Measurements from ENCODE around the gene IGSF8.

IGSF8 gene

GRCh38 chr1:160082487-160082886, 15.9 kb downstream of the IGSF8 start:
- Mint-ChIP-seq H3K27ac (no peak overlapping the region), H3K4me1 (no peaks in the 10 kb centered on the region), H3K9me3 (no peaks in the 10 kb centered on the region), H3K36me3 (ENCODE audit: low read depth) (no peaks in the 10 kb centered on the region), H3K4me3 (no peak overlapping the region), H3K27me3 (ENCODE audit: low read depth, poor library complexity) (peaks cover 92% of the 10 kb centered on the region)
- no peak for DNase-seq
- no peak for TF ChIP-seq CTCF (IDR thresholded peaks at IDR 0.05)

GRCh38 chr1:160081261-160081936, 17.0 kb downstream of the IGSF8 start, which contains the start of gene KCNJ9:
Gene KCNJ9 (plus strand): TSS chr1:160081538. CDS start chr1:160084031, 2,493 bp downstream.
- H3K36me3 Mint-ChIP-seq (ENCODE audit: low read depth): no peaks in the 10 kb centered on the region
- peaks cover 94% of the 10 kb centered on the region for H3K27me3 Mint-ChIP-seq (ENCODE audit: low read depth, poor library complexity)
- H3K27ac Mint-ChIP-seq: no peak within 1 kb of the TSS
- DNase-seq: peak; percentile 28
- no peak for TF ChIP-seq CTCF (IDR thresholded peaks at IDR 0.05)
- H3K4me3 Mint-ChIP-seq: no peak within 1 kb of the TSS
- no peaks in the 10 kb centered on the region for H3K4me1 Mint-ChIP-seq
- no peaks in the 10 kb centered on the region for H3K9me3 Mint-ChIP-seq

- TF ChIP-seq CTCF (IDR thresholded peaks at IDR 0.05): no peak
- Mint-ChIP-seq H3K9me3 (no peaks in the 10 kb centered on the region), H3K27ac (no peak overlapping the region), H3K4me1 (no peaks in the 10 kb centered on the region), H3K27me3 (ENCODE audit: low read depth, poor library complexity) (peaks cover 95% of the 10 kb centered on the region), H3K36me3 (ENCODE audit: low read depth) (no peaks in the 10 kb centered on the region), H3K4me3 (no peak overlapping the region)
- no peak for DNase-seq
These were observed 17.9 kb downstream of the IGSF8 start for GRCh38 chr1:160080381-160081100.

- TF ChIP-seq CTCF (IDR thresholded peaks at IDR 0.05): no peak
- H3K4me3 Mint-ChIP-seq: no peak overlapping the region
- DNase-seq: no peak
- no peaks in the 10 kb centered on the region for H3K9me3 Mint-ChIP-seq
- no peaks in the 10 kb centered on the region for H3K36me3 Mint-ChIP-seq (ENCODE audit: low read depth)
- peaks cover 95% of the 10 kb centered on the region for H3K27me3 Mint-ChIP-seq (ENCODE audit: low read depth, poor library complexity)
- no peaks in the 10 kb centered on the region for H3K4me1 Mint-ChIP-seq
- H3K27ac Mint-ChIP-seq: no peak overlapping the region
These were observed 19.0 kb downstream of the IGSF8 start for GRCh38 chr1:160079448-160079847.

GRCh38 chr1:160078512-160079195, 19.8 kb downstream of the IGSF8 start:
- peak; percentile 83 for TF ChIP-seq CTCF (IDR thresholded peaks at IDR 0.05)

More at GRCh38 chr1:160078512-160079195, 19.8 kb downstream of the IGSF8 start:
- Mint-ChIP-seq H3K4me3 (no peak overlapping the region), H3K4me1 (no peaks in the 10 kb centered on the region), H3K36me3 (ENCODE audit: low read depth) (no peaks in the 10 kb centered on the region), H3K9me3 (no peaks in the 10 kb centered on the region), H3K27me3 (ENCODE audit: low read depth, poor library complexity) (peaks cover 96% of the 10 kb centered on the region), H3K27ac (no peak overlapping the region)
- peak; percentile 63 for DNase-seq

All from nephron progenitor cell (in vitro differentiated cells).